ENCODE measurements around the gene GJA4. TPM values are rescaled to one million over a fixed set of nuclear protein-coding genes. Genes with fewer than 3 reads are reported as not detected.

The GJA4 gene
- total RNA-seq, 1 experiment from 2014 or later, result 1.4 TPM

DNA sequence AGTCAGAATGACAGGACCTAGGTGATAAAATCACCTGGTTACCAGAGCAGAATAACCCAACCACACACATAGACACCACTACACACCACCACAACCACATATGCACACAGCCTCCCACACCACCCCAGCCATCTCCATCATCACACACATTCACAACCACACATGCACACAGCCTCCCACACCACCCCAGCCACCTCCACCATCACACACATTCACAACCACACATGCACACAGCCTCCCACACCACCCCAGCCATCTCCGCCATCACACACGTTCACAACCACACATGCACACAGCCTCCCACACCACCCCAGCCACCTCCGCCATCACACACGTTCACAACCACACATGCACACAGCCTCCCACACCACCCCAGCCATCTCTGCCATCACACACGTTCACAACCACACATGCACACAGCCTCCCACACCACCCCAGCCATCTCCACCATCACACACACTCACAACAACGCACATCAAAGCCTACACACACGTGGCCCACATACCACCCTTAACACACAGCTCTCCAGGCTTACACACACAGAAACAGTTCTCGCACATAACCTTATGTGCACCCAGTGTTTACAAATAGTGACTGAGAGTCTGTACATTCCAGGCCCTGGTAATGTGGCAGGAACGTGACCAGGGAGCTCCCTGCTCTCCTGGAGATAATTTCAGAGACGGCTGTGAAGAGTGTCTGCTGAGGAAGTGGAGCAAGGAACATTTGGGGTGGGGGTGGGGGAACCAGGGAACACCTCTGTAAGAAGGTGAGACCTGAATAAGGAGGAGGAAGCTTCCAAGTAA lies 15.1 kb upstream of the GJA4 start:
- no peak overlapping the region for H3K27ac ChIP-seq (ENCODE audit: insufficient read length, low read depth, low read length)
- no peak overlapping the region for H3K14ac ChIP-seq (ENCODE audit: insufficient read depth, low read length)
- no peaks in the 10 kb centered on the region for H3K79me2 ChIP-seq (ENCODE audit: insufficient read depth, low read length)
- H3K23me2 ChIP-seq (ENCODE audit: insufficient read length, low read depth, low read length, poor library complexity, severe bottlenecking), result peaks cover 13% of the 10 kb centered on the region
- no peak overlapping the region for H3T11ph ChIP-seq (ENCODE audit: low read length)
- TF ChIP-seq, protein P1, sequence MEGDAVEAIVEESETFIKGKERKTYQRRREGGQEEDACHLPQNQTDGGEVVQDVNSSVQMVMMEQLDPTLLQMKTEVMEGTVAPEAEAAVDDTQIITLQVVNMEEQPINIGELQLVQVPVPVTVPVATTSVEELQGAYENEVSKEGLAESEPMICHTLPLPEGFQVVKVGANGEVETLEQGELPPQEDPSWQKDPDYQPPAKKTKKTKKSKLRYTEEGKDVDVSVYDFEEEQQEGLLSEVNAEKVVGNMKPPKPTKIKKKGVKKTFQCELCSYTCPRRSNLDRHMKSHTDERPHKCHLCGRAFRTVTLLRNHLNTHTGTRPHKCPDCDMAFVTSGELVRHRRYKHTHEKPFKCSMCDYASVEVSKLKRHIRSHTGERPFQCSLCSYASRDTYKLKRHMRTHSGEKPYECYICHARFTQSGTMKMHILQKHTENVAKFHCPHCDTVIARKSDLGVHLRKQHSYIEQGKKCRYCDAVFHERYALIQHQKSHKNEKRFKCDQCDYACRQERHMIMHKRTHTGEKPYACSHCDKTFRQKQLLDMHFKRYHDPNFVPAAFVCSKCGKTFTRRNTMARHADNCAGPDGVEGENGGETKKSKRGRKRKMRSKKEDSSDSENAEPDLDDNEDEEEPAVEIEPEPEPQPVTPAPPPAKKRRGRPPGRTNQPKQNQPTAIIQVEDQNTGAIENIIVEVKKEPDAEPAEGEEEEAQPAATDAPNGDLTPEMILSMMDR (conservative IDR thresholded peaks at IDR 0.05), result no peak
- no peak overlapping the region for H3K4me2 ChIP-seq (ENCODE audit: insufficient read depth, insufficient read length, low read length)
- H2BK5ac ChIP-seq (ENCODE audit: insufficient read length, low read length), result no peak overlapping the region
- Mint-ChIP-seq H3K4me1 (peaks cover 7 to 9% of the 10 kb centered on the region in 2 experiments), H3K4me3 (no peak overlapping the region), H3K27ac (no peak overlapping the region), H3K36me3 (ENCODE audit: insufficient read depth in 1 of 3, low read depth in 3 of 3) (no peaks in the 10 kb centered on the region), H3K9me3 (no peaks in the 10 kb centered on the region), H3K27me3 (ENCODE audit: low read depth) (peaks cover 35% of the 10 kb centered on the region)
- no peak overlapping the region for H2BK12ac ChIP-seq (ENCODE audit: insufficient read length, low read depth, low read length)
- 100% methylated on average over 2 of the region's 10 CpGs for WGBS (ENCODE audit: extremely low coverage, insufficient read length, low lambda C conversion rate)
- no peak overlapping the region for H3K4ac ChIP-seq (ENCODE audit: low read depth, low read length)
- H3K4me1 ChIP-seq (ENCODE audit: insufficient read depth, low read length), result no peaks in the 10 kb centered on the region
- H2BK20ac ChIP-seq (ENCODE audit: low read depth, low read length, poor library complexity, severe bottlenecking), result no peak overlapping the region
- no peaks in the 10 kb centered on the region for H3K79me1 ChIP-seq (ENCODE audit: insufficient read depth, low read depth, low read length, poor library complexity, severe bottlenecking)
- peaks cover 4% of the 10 kb centered on the region; the same call in 1 of the 2 replicates for H3K27me3 ChIP-seq (ENCODE audit: insufficient read depth, low read length)
- no peak overlapping the region for H2AFZ ChIP-seq (ENCODE audit: low read length)
- H3K9ac ChIP-seq (ENCODE audit: extremely low read depth, insufficient read length, low read length), result no peak overlapping the region
- no peak overlapping the region for H3K18ac ChIP-seq (ENCODE audit: insufficient read length, low read depth, low read length)
- H4K8ac ChIP-seq (replicated peaks; ENCODE audit: insufficient read length, low read depth, low read length), result no peak overlapping the region
- H3K9me3 ChIP-seq (ENCODE audit: control insufficient read depth, low read depth, low read length), result no peaks in the 10 kb centered on the region
- H4K91ac ChIP-seq (ENCODE audit: insufficient read length, low read depth, low read length), result no peak overlapping the region
- DNase-seq, result no peak
- no peaks in the 10 kb centered on the region for H4K20me1 ChIP-seq (ENCODE audit: control insufficient read depth, insufficient read depth, insufficient read length)
- no peak overlapping the region for H2BK15ac ChIP-seq (ENCODE audit: low read depth, low read length)
- H3K56ac ChIP-seq (ENCODE audit: insufficient read length, low read depth, low read length), result no peak overlapping the region
- H2AK5ac ChIP-seq (ENCODE audit: insufficient read length, low read length), result no peak overlapping the region
- H3K23ac ChIP-seq (ENCODE audit: insufficient read length, low read depth, low read length), result no peak overlapping the region
- H4K5ac ChIP-seq (ENCODE audit: insufficient read length, low read depth, low read length), result no peak overlapping the region
- no peak overlapping the region for H2BK120ac ChIP-seq (ENCODE audit: low read depth, low read length, poor library complexity, severe bottlenecking)
